ENCODE data around the gene CACNG7.

Gene CACNG7

DNA sequence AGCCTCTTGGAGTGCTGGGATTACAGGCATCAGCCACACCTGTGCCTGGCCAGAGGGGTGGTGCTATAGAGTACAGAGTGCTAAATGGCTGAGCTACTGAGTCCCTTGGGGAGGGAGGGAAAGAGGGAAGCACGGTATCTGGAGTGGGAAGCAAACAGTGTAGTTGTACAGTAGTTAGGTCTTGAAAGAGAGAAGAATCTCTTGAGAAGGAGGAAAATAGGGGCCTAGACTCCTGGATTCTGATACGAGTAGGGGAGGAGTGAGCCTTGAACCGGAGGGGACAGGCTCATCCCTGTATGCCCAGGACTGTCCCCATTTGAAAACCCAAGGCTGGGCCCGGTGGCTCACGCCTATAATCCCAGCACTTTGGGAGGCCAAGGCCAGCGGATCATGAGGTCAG, 36.3 kb upstream of the CACNG7 start:
- TF ChIP-seq, protein P1, sequence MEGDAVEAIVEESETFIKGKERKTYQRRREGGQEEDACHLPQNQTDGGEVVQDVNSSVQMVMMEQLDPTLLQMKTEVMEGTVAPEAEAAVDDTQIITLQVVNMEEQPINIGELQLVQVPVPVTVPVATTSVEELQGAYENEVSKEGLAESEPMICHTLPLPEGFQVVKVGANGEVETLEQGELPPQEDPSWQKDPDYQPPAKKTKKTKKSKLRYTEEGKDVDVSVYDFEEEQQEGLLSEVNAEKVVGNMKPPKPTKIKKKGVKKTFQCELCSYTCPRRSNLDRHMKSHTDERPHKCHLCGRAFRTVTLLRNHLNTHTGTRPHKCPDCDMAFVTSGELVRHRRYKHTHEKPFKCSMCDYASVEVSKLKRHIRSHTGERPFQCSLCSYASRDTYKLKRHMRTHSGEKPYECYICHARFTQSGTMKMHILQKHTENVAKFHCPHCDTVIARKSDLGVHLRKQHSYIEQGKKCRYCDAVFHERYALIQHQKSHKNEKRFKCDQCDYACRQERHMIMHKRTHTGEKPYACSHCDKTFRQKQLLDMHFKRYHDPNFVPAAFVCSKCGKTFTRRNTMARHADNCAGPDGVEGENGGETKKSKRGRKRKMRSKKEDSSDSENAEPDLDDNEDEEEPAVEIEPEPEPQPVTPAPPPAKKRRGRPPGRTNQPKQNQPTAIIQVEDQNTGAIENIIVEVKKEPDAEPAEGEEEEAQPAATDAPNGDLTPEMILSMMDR (IDR thresholded peaks at IDR 0.05; ENCODE audit: low read depth, low read length, missing control alignments): no peak
- no peak overlapping the region for H3K4me3 ChIP-seq (ENCODE audit: low read depth, low read length)

DNA sequence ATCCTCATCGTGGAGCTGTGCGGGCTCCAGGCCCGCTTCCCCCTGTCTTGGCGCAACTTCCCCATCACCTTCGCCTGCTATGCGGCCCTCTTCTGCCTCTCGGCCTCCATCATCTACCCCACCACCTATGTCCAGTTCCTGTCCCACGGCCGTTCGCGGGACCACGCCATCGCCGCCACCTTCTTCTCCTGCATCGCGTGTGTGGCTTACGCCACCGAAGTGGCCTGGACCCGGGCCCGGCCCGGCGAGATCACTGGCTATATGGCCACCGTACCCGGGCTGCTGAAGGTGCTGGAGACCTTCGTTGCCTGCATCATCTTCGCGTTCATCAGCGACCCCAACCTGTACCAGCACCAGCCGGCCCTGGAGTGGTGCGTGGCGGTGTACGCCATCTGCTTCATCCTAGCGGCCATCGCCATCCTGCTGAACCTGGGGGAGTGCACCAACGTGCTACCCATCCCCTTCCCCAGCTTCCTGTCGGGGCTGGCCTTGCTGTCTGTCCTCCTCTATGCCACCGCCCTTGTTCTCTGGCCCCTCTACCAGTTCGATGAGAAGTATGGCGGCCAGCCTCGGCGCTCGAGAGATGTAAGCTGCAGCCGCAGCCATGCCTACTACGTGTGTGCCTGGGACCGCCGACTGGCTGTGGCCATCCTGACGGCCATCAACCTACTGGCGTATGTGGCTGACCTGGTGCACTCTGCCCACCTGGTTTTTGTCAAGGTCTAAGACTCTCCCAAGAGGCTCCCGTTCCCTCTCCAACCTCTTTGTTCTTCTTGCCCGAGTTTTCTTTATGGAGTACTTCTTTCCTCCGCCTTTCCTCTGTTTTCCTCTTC, 35.1 kb upstream of the CACNG7 start:
- no peak overlapping the region for H3K4me3 ChIP-seq (ENCODE audit: low read depth, low read length)
- TF ChIP-seq, protein P1 (IDR thresholded peaks at IDR 0.05; ENCODE audit: low read depth, low read length, missing control alignments): no peak

More for the DNA sequence above, 36.3 kb upstream of the CACNG7 start:
- DNase-seq (ENCODE audit: low read depth): no peak
- in situ Hi-C loops (cut with HindIII; ENCODE audit: low sequenced_read_pairs): no loop called here

DNA sequence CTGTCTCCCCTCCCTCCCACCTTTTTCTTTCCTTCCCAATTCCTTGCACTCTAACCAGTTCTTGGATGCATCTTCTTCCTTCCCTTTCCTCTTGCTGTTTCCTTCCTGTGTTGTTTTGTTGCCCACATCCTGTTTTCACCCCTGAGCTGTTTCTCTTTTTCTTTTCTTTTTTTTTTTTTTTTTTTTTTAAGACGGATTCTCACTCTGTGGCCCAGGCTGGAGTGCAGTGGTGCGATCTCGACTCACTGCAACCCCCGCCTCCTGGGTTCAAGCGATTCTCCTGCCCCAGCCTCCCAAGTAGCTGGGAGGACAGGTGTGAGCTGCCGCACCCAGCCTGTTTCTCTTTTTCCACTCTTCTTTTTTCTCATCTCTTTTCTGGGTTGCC, 34.5 kb upstream of the CACNG7 start:
- H3K4me3 ChIP-seq (ENCODE audit: low read depth, low read length): no peak overlapping the region
- TF ChIP-seq, protein P1 (IDR thresholded peaks at IDR 0.05; ENCODE audit: low read depth, low read length, missing control alignments): no peak
- no peak for DNase-seq (ENCODE audit: low read depth)
- in situ Hi-C loops (cut with HindIII; ENCODE audit: low sequenced_read_pairs): no loop called here

More for the DNA sequence above, 35.1 kb upstream of the CACNG7 start:
- DNase-seq (ENCODE audit: low read depth): no peak
- in situ Hi-C loops (cut with HindIII; ENCODE audit: low sequenced_read_pairs): no loop called here

DNA sequence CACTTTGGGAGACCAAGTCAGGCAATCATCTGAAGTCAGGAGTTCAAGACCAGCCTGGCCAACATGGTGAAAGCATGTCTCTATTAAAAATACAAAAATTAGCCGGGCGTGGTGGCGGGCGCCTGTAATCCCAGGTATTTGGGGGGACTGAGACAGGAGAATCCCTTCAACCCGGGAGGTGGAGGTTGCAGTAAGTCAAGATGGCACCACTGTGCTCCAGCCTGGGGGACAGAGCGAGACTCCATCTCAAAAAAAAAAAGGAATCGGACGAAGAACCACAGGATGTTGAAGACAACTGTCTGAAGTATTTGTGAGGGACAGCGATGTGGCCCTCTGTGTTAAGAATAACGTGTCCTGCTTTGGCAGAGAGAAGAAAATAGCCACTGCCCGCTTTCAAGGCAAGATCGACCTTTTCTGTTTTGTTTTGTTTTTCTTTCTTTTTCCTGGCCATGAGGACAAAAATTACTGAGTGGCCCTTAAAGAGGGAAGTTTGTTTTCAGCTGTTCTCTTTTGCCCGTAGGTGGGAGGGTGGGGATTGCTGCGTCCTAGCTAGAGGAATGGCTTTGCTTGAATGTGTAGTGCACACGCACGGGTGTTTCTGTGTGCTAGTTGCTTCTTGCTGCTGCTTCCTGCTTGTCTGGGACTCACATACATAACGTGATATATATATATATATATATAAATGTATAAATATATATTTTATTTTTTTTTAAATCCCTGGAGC, 33.3 kb upstream of the CACNG7 start:
- no peak overlapping the region for H3K4me3 ChIP-seq (ENCODE audit: low read depth, low read length)
- TF ChIP-seq, protein P1 (IDR thresholded peaks at IDR 0.05; ENCODE audit: low read depth, low read length, missing control alignments): no peak
- in situ Hi-C loops (cut with HindIII; ENCODE audit: low sequenced_read_pairs): no loop called here
- DNase-seq (ENCODE audit: low read depth): no peak

DNA sequence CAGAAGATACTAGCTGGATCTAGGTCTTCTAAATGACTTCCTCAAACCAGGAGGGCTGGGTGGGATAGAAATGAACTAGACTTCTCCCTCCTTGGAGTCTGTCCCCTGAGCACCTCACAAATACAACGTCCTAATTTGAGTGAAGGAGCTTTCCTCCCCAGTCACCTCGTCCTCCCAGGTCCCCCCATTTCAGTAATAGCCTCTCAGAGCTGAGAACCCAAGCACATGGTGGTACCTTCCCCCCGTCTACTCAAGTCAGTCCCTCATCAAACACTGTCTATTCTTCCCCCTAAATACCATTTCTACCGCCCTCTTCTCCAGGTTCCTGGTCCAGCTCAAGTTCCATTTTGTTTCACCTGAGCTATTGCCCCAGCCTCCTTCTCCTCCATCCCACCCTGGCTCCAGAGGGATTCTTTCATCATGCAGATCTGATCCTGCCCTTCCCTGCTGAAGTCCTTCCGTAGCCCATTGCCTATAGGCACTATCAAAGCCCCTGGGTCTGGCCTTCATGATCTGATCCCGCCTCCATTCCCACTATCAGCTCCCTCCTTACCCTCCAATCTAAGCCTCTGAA, 32.3 kb upstream of the CACNG7 start:
- TF ChIP-seq, protein P1 (IDR thresholded peaks at IDR 0.05; ENCODE audit: low read depth, low read length, missing control alignments): no peak
- in situ Hi-C loops (cut with HindIII; ENCODE audit: low sequenced_read_pairs): no loop called here
- no peak overlapping the region for H3K4me3 ChIP-seq (ENCODE audit: low read depth, low read length)
- DNase-seq (ENCODE audit: low read depth): no peak

DNA sequence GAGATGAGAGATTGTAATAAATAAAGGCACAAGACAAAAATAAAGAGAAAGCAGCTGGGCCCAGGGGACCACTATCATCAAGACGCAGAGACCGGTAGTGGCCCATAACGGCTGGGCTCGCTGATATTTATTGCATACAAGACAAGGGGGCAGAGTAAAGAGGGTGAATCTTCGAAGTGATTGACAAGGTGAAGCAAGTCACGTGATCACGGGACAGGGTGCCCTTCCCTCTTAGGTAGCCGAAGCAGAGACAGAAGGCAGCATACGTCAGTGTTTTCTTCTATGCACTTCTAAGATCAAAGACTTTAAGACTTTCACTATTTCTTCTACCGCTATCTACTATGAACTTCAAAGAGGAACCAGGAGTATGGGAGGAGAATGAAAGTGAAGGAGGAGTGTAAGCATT, 31.7 kb upstream of the CACNG7 start:
- in situ Hi-C loops (cut with HindIII; ENCODE audit: low sequenced_read_pairs): no loop called here
- TF ChIP-seq, protein P1 (IDR thresholded peaks at IDR 0.05; ENCODE audit: low read depth, low read length, missing control alignments): no peak
- no peak for DNase-seq (ENCODE audit: low read depth)
- no peak overlapping the region for H3K4me3 ChIP-seq (ENCODE audit: low read depth, low read length)
